Activated T-cell treated with anti-CD3 and anti-CD28 coated beads, Interleukin-2, amount 50 U/mL, for 1 hour (primary cell): Measurements from ENCODE around the gene OSBPL7.
A peak's percentile ranks its signal among the peaks of the same experiment; 100 is the strongest.

ENCODE experiments used
- DNase-seq: peaks from one replicate; pipeline ENCODE4 v3.0.0-alpha.2; 2020

Gene OSBPL7

DNA sequence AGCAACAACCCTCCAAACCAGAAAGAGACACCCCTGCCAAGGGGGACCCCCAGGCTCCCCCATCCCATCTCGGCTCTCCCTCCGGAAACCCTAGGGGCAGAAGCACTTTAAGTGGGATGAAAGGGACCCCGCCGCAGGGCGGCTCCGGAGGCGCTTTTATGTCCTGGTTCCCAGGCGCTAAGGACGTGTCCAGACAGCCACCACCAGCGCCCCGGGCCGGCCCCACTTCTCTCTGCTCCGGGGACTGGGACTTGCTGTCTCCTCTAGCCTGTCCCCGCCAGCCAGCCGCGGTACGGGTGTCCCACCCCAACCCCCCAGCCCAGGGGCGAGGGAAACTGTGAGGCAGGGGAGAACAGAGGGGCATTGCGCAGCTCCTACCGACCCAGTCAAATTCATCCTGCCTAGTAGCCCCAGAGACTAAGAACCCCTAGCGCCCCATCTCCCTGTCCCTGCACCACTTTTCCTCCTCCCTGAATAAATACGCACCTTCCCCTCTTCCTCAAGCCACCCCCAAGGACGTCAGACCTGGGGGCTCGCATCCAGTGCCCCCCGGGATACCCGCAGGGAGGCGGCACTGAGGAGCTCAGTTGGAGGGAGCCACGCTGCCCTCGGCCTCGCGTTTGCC, 25.2 kb upstream of the OSBPL7 start:
- no peak for DNase-seq

DNA sequence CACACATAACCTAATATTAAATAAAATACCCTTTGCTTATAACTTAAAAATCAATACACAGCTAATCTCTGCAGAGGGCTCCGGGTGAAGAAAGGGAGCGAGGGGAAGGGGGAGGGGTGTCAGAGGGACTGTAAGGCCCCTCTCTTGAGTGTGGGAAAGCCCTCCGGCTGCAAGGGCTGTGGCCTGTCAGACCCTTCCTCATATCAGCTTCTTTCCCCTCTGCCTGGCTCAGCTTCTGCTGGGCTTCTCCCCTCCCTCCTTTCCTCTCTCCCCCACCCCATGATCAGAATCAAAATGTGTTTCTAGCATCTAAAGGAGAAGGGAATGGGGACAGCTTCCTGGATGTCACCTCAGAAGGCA, 24.1 kb upstream of the OSBPL7 start:
- no peak for DNase-seq

DNA sequence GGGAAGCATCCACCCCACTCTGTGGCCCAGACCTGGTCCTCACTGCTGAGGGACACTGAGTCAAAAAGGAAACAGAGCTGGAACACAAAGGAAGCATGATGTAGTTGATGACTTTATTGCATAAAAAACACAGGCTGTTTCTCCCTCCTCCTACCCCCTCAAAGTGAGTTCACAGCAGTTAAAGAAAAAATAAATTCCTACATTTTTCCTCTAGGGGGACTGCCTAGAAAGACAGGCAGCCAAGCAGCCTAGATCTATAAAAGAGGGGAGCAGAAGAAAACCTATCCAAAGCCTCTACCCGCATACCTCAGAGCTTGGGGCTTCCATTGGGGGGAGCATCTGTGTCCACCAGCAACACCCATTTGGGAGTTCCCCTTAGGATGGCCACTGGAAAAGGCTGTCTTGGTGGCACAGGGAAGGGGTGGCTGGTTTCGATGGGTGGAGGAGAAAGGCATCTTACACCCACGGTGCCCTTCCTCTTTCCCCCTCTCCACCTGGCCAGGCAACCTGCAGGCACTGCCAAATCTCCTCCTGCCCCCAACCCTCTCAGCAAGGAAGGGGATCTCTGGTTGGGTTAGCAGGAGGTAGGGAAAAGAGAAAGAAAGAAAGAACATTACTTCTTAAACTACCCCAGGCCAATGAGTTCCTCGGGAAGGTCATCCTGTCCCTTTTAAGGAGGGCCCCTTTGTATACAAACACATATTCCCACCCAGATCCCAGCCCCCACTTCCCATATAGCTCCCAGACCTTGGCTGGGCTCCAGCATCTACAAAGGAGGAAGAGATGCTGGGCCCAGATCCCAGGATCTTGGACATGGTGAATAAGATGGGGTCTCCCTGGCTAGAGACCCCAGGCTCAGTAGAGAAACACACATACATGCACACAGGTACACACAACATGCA, 23.5 kb upstream of the OSBPL7 start:
- no peak for DNase-seq

DNA sequence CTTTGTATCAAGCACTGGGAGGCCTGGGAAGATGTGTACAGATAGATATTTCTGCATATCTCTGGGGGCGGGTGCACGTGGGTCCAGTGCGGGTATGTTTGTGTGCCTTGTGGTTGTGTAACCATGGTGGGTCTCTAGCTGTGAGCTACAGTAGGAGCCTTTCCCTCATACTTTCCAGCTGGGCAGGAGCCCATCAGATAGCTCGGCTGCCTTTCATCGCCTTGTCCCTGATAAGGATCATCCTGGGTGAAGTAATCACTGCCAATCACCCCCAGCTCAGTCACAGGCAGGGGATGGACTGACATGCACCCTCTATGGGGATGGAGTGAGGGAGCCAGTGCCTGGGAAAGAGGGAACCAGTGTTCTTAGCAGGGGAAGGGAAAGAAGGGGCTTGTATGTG, 22.6 kb upstream of the OSBPL7 start:
- DNase-seq, result no peak

DNA sequence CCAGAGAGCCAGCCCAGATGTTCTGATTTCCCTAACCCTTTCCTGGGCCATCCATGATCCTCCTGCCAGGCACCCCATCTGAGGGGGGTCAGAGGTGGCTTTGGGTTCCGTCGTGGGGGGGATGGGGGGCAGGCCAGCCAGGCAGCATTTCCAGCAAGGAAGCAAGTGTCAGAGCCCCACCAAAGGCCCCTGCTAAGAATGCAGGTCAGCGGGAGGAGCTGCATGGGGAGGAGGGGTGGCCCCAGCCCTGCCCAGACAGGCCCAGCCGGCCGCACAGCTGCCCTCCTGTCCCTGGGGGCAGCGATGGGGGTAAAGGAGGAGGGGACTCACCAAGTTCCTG, 21.8 kb upstream of the OSBPL7 start:
- no peak for DNase-seq

DNA sequence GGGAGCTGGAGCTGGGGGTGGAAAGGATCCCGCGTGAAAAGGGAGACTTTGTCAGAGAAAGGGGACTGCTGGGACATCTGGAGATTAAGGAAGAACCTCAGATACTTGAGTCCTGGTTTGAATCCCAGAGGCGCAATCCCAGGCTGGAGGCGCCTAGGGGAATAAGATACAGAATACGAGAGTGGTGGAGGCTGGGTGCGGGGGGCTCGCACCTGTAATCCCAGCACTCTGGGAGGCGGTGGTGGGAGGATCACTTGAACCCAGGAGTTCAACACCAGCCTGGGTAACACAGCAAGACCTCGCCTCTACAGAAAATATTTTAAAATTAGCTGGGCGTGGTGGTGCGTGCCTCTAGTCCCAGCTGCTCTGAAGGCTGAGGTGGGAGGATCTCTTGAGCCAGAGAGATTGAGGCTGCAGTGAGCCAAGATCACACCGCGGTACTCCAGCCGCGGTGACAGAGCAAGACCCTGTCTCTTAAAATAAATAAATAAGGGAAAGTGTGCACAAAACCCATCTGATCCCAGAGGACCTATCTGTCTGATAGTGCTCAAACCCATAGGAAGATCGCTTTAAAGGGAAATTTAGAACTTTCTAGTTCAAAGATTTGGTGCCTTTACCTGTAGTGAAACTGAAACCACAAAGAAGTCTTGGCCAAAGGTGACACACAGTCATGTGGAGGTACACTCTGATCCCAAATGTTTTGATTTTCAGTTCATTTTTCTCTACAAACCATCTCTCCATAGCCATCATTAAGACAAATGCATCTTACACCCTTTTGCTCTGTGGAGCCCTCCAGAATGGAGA, 20.1 kb upstream of the OSBPL7 start:
- DNase-seq, result no peak

DNA sequence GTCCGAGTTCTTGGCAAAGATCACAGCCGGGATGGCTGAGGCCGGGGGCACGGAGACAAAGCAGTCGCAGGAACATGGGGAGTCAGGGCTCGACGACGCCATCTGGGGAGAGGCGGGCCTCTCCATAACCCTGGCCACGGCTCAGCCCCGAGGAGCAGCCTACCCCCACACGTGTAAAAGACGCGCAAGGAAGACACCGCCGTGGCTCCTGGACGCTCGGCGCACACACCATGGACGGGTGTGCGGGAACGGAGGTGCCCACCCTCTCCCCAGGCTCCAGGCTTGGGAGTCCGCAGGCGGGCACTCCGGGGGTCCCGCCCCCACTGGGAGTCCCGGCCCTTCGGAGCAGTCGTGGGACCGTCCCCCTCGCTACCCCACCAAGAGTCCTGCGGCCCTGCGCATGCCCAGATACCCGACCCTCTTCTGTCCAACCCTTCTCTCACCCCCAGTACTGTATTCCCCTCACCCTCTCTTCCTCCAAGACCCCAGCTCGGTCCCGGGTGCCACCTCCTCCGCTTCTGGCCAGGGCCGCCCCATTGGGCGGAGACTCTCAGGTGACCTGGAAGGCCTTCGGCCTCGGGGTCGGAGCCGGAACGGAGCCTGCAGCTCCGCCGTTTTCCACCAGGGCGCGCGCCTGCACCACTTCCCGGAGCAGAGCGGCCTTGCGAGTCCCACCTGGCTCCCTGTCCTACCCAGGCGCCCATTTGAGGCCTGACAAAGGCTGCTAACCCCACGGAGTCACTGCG, 19.3 kb upstream of the OSBPL7 start, which contains the start of gene SCRN2:
SCRN2 (minus strand) TSS at position 532 of the 746 bp plus-strand sequence; CDS start at position 102, 430 bp downstream.
- peak; percentile 91 for DNase-seq

DNA sequence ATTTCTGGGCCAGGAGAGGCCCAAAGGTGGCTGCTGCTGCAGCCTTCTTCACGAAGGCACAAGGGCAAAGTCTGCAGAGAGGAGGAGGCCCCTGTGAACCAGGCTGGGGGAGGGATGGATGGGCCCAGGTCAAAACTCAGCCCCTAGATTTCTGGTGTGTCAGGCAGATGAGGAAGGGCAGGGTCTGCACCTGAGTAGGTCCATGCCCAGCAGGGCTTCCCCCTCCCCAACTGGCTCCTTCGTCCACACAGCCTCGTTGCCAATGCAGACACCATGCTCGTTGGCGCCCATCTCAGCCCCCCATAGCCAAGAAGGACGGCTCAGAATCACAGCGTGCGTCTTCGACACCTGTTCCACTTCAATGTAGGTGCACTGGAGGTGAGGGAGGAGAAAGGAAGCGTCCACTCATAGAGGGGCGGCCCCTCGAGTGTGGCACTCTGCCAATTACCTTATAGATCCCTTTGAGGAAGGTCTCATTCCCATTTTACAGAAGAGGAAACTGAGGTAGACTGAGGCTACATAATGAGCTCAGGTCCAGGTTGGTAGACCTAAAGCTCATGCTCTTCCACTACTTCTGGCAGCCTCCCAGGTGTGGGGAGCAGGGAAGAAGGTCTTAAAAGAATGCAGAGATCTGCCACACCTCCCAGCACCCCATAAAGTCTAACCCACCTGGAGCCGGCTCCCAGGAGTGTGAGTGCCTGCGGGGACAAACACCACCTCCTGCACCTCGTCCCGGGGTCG, 18.6 kb upstream of the OSBPL7 start:
- no peak for DNase-seq

GRCh38 chr17:47839071-47839470, 17.5 kb upstream of the OSBPL7 start:
- DNase-seq, result no peak

DNA sequence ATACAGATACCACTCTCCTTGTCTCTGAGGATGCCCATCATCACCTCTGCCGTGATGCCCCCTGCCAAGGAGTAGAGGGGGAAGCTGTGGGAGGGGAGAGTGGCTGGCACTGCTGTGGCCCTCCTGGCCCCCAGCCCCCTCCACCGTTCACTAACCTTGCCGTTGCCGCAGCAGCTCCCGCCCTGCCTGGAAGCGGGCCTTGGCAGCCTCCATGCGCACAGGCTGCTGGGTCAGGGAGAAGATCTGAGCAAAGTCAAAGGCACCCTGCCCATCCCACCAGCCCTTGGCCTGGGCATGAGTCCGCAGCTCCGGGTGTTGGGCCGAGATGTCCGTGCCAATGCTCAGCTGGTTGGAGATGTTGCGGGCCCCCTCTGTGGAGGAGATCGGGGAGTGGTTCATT, 17.0 kb upstream of the OSBPL7 start:
- DNase-seq, result no peak

GRCh38 chr17:47837401-47838039, 15.9 kb upstream of the OSBPL7 start:
- DNase-seq, result no peak

DNA sequence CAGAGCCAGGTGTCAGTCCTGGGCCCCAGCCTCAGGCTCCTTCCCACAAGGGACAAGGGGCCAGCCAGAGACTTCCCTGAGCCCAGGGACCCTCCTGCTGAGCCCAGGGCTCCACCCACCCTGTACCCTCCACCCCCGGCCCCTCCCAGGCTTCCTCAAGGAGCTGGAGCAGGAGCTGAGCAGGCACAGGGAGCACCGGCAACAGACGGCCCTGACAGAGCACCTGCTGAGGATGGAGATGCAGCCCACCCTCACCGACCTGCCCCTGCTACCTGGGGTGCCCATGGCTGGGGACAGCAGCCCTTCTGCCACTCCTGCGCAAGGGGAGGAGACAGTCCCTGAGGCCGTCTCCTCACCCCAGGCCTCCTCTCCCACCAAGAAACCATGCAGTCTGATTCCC, 15.0 kb upstream of the OSBPL7 start:
- DNase-seq, result no peak

- DNase-seq, result no peak
Observed at GRCh38 chr17:47834756-47835155, 13.2 kb upstream of the OSBPL7 start.

DNA sequence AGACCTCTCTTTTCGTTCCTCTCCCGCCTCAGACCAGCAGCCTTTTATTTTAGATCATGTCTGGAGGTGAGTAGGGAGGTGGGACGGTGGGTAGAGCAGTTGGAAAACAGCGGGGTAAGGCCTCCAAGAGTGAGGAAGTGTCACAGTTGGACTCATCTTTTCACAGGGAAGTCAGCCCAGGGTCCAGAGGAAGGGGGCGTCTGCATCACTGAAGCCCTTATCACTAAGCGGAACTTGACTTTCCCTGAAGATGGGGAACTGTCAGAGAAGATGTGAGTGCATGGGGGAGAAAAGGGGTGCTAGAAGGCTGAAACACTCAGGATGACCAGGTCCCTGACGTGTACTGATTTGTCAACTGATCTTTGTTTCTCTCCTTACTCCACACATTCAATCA, 10.3 kb upstream of the OSBPL7 start:
- DNase-seq, result no peak

- peak; percentile 90 for DNase-seq
Observed at GRCh38 chr17:47831003-47831933, 9.7 kb upstream of the OSBPL7 start, which contains the start of the genes LRRC46 and MRPL10. LRRC46 (plus strand) TSS chr17:47831670; CDS start chr17:47831990, 320 bp downstream. MRPL10 (minus strand) TSS chr17:47831541; CDS start chr17:47831511, 30 bp downstream.

GRCh38 chr17:47830396-47831002, 8.9 kb upstream of the OSBPL7 start:
- no peak for DNase-seq

GRCh38 chr17:47829870-47830269, 8.3 kb upstream of the OSBPL7 start:
- no peak for DNase-seq

GRCh38 chr17:47823519-47823918, 1.9 kb upstream of the OSBPL7 start:
- no peak for DNase-seq

- no peak for DNase-seq
Observed at GRCh38 chr17:47822785-47823184, 1.2 kb upstream of the OSBPL7 start.

- DNase-seq, result no peak
Observed at GRCh38 chr17:47821031-47821423, 567 bp downstream of the OSBPL7 start.
